ENCODE measurements around the gene COA4. TPM values are rescaled to one million over a fixed set of nuclear protein-coding genes. Genes with fewer than 3 reads are reported as not detected.

The COA4 gene
- polyA plus RNA-seq, 3 donors = 46.6 to 57.7 (median 53.4) TPM

- Histone ChIP-seq H3K4me1 (ENCODE audit: control insufficient read depth in 1 of 2, insufficient read depth in 2 of 2, low read length in 2 of 2) (no peaks in the 10 kb centered on the region), H2AFZ (ENCODE audit: insufficient read depth, low read depth, low read length, poor library complexity, severe bottlenecking) (no peak overlapping the region), H3K27ac (ENCODE audit: low read depth in 1 of 2, low read length in 2 of 2) (no peak overlapping the region), H3K4me3 (replicated peaks in 1 of 3; ENCODE audit: low read depth in 2 of 3, low read length in 3 of 3) (no peak overlapping the region), H3K27me3 (ENCODE audit: control insufficient read depth in 2 of 2, insufficient read depth in 2 of 2, low read length in 2 of 2) (no peaks in the 10 kb centered on the region), H3K79me2 (ENCODE audit: insufficient read depth, low read length) (no peaks in the 10 kb centered on the region), H4K20me1 (ENCODE audit: insufficient read depth, low read length) (no peaks in the 10 kb centered on the region), H3K9me3 (replicated peaks in 1 of 2; ENCODE audit: control insufficient read depth in 1 of 2, insufficient read depth in 1 of 2, low read length in 2 of 2) (no peaks in the 10 kb centered on the region), H3K36me3 (replicated peaks in 1 of 2; ENCODE audit: control insufficient read depth in 1 of 2, insufficient read depth in 2 of 2, low read length in 2 of 2) (peaks cover 42 to 54% of the 10 kb centered on the region in 2 donors), H3K9ac (ENCODE audit: insufficient read depth, low read length, poor library complexity, severe bottlenecking) (no peak overlapping the region), H3K4me2 (replicated peaks; ENCODE audit: extremely low read depth, low read length, poor library complexity, severe bottlenecking) (no peak overlapping the region)
- H3K4me3 Mint-ChIP-seq = no peak overlapping the region
- H3K4me1 Mint-ChIP-seq = no peaks in the 10 kb centered on the region
- DNase-seq = no peak
- H3K9me3 Mint-ChIP-seq = peaks cover 0 to 1% (median 0%) of the 10 kb centered on the region in 7 donors
- no peaks in the 10 kb centered on the region for H3K27me3 Mint-ChIP-seq (ENCODE audit: low read depth in 3 of 3)
- peaks cover 33 to 38% of the 10 kb centered on the region in 2 donors for H3K36me3 Mint-ChIP-seq
- H3K27ac Mint-ChIP-seq = no peak overlapping the region
- TF ChIP-seq, protein P1, sequence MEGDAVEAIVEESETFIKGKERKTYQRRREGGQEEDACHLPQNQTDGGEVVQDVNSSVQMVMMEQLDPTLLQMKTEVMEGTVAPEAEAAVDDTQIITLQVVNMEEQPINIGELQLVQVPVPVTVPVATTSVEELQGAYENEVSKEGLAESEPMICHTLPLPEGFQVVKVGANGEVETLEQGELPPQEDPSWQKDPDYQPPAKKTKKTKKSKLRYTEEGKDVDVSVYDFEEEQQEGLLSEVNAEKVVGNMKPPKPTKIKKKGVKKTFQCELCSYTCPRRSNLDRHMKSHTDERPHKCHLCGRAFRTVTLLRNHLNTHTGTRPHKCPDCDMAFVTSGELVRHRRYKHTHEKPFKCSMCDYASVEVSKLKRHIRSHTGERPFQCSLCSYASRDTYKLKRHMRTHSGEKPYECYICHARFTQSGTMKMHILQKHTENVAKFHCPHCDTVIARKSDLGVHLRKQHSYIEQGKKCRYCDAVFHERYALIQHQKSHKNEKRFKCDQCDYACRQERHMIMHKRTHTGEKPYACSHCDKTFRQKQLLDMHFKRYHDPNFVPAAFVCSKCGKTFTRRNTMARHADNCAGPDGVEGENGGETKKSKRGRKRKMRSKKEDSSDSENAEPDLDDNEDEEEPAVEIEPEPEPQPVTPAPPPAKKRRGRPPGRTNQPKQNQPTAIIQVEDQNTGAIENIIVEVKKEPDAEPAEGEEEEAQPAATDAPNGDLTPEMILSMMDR (IDR thresholded peaks at IDR 0.05) = no peak
- 100% methylated on average over 1 of the region's 1 CpG for WGBS (ENCODE audit: insufficient coverage)
- intact Hi-C loops (cut with micrococcal nuclease) = no loop called here
Measured at GRCh38 chr11:73889536-73889935, 12.9 kb upstream of the COA4 start.

- peaks cover 0 to 1% (median 0%) of the 10 kb centered on the region in 7 donors for H3K9me3 Mint-ChIP-seq
- Histone ChIP-seq H3K27me3 (ENCODE audit: control insufficient read depth in 2 of 2, insufficient read depth in 2 of 2, low read length in 2 of 2) (no peaks in the 10 kb centered on the region), H4K20me1 (ENCODE audit: insufficient read depth, low read length) (no peaks in the 10 kb centered on the region), H3K4me2 (replicated peaks; ENCODE audit: extremely low read depth, low read length, poor library complexity, severe bottlenecking) (no peak overlapping the region), H2AFZ (ENCODE audit: insufficient read depth, low read depth, low read length, poor library complexity, severe bottlenecking) (no peak overlapping the region), H3K4me3 (replicated peaks in 1 of 3; ENCODE audit: low read depth in 2 of 3, low read length in 3 of 3) (no peak overlapping the region), H3K9ac (ENCODE audit: insufficient read depth, low read length, poor library complexity, severe bottlenecking) (no peak overlapping the region), H3K79me2 (ENCODE audit: insufficient read depth, low read length) (no peaks in the 10 kb centered on the region), H3K9me3 (replicated peaks in 1 of 2; ENCODE audit: control insufficient read depth in 1 of 2, insufficient read depth in 1 of 2, low read length in 2 of 2) (no peaks in the 10 kb centered on the region), H3K36me3 (replicated peaks in 1 of 2; ENCODE audit: control insufficient read depth in 1 of 2, insufficient read depth in 2 of 2, low read length in 2 of 2) (peaks cover 41 to 53% of the 10 kb centered on the region in 2 donors), H3K27ac (ENCODE audit: low read depth in 1 of 2, low read length in 2 of 2) (no peak overlapping the region), H3K4me1 (ENCODE audit: control insufficient read depth in 1 of 2, insufficient read depth in 2 of 2, low read length in 2 of 2) (no peaks in the 10 kb centered on the region)
- no peak for DNase-seq
- no peaks in the 10 kb centered on the region for H3K27me3 Mint-ChIP-seq (ENCODE audit: low read depth in 3 of 3)
- intact Hi-C loops (cut with micrococcal nuclease) = no loop called here
- H3K4me1 Mint-ChIP-seq = no peaks in the 10 kb centered on the region
- peaks cover 32 to 35% of the 10 kb centered on the region in 2 donors for H3K36me3 Mint-ChIP-seq
- TF ChIP-seq, protein P1 (IDR thresholded peaks at IDR 0.05) = no peak
- WGBS (ENCODE audit: insufficient coverage) = no CpG with 5 or more reads among the region's 1 CpG
- no peak overlapping the region for H3K4me3 Mint-ChIP-seq
- H3K27ac Mint-ChIP-seq = no peak overlapping the region
Measured at GRCh38 chr11:73889019-73889418, 12.4 kb upstream of the COA4 start.

All from CD14-positive monocyte (primary cell).